ENCODE data around the gene CABYR. TPM values are rescaled to one million over a fixed set of nuclear protein-coding genes. Genes with fewer than 3 reads are reported as not detected.

CABYR gene
- total and polyA plus RNA-seq, 2 of the 13 experiments (the other 11 are each of a cell fraction or from before 2014, with no cell fraction given), result 0.71 to 0.88 TPM

GRCh38 chr18:24177499-24178133 lies 38.8 kb downstream of the CABYR start:
- in situ Hi-C loops (cut with HindIII; ENCODE audit: extremely low pct_ligation_motif_present, low pct_unique_long_range_greater_than_20kb), result loop anchor here (5.0 kb wide), 1 partner anchor 310 kb away; no protein-coding TSS in a partner anchor
- 23% methylated on average over 5 of the region's 5 CpGs for WGBS (ENCODE audit: low lambda C conversion rate)
- CTCF ChIA-PET (ENCODE audit: low intra/inter-chr PET ratio, low total read pairs), result interaction anchor here (1.7 kb wide), 1 partner anchor 311 kb away, joined by 10 read pairs; no protein-coding TSS in a partner anchor

More at GRCh38 chr18:24177499-24178133, 38.8 kb downstream of the CABYR start:
- H3K4me1 ChIP-seq (ENCODE audit: insufficient read depth, low read length), result no peaks in the 10 kb centered on the region
- H3K36me3 ChIP-seq (replicated peaks in 1 of 2; ENCODE audit: control insufficient read depth in 1 of 2, insufficient read depth in 2 of 2, low read length in 2 of 2), result no peaks in the 10 kb centered on the region
- TF ChIP-seq ZNF512 (CRISPR knock-in tag; IDR thresholded peaks at IDR 0.05) (no peak), POGK (CRISPR knock-in tag; conservative IDR thresholded peaks at IDR 0.05) (no peak), SMARCE1 (IDR thresholded peaks at IDR 0.05; ENCODE audit: borderline replicate concordance) (no peak)
- H3K27ac ChIP-seq (ENCODE audit: extremely low read length, insufficient read depth, low read length), result no peak overlapping the region
- peaks cover 1 to 4% of the 10 kb centered on the region in 2 experiments; a peak in 2 of 5 replicates for H3K27me3 ChIP-seq (ENCODE audit: control insufficient read depth in 1 of 2, insufficient read depth in 2 of 2, low read length in 2 of 2)
- no peak overlapping the region for H3K4me2 ChIP-seq (ENCODE audit: low read depth, low read length)
- no TSS peak for BruUV-seq (replicated peaks)
- no peak overlapping the region for H2AFZ ChIP-seq (ENCODE audit: low read length)
- no peak for FAIRE-seq
- no peak for ATAC-seq
- H3K9ac ChIP-seq (ENCODE audit: insufficient read depth, low read depth, low read length), result no peak overlapping the region
- DNase-seq (ENCODE audit: low spot score), result no peak
- no peaks in the 10 kb centered on the region for H3K9me3 ChIP-seq (ENCODE audit: low read length)
- POLR2A ChIA-PET, result no interaction called here
- H3K4me3 ChIP-seq (replicated peaks in 1 of 3; ENCODE audit: insufficient read depth in 1 of 3, low read depth in 2 of 3, low read length in 3 of 3), result no peak overlapping the region
- no peaks in the 10 kb centered on the region for H4K20me1 ChIP-seq (ENCODE audit: insufficient read depth, low read length)
- intact Hi-C loops (cut with micrococcal nuclease; ENCODE audit: unreplicated experiment), result loop anchor here (2.0 to 10.0 kb wide), 3 partner anchors 97 to 311 kb away; no protein-coding TSS in a partner anchor
- no peaks in the 10 kb centered on the region for H3K79me2 ChIP-seq (ENCODE audit: insufficient read depth, low read length)

All from HepG2 (cell line).